GM23338 (cell line): ENCODE data around the gene ASAH2. TPM values are rescaled to one million over a fixed set of nuclear protein-coding genes. Genes with fewer than 3 reads are reported as not detected.

ENCODE experiments used
- ATAC-seq: fragments of 200-7000 bp; cut with Tn5 transposase; 3 replicates; pipeline ENCODE4 v1.9.1; 2020
- DNase-seq: peaks from one replicate; pipeline ENCODE4 v3.0.0-alpha.2; 2015; ENCODE audit warnings: low spot score
- H2AFZ ChIP-seq: fragments of 200-600 bp; sonication (generic); 2 replicates; pipeline ENCODE4 v1.8.0; 2016; ENCODE audit warnings: antibody characterized with exemption, mild to moderate bottlenecking, moderate library complexity
- H3F3A ChIP-seq: fragments of 200-600 bp; sonication (generic); replicated peaks from 2 replicates; pipeline ENCODE4 v1.8.0; 2017; ENCODE audit warnings: antibody characterized with exemption, mixed run types, low read depth
- H3K27ac ChIP-seq: fragments of 200-600 bp; sonication (generic); 2 replicates; pipeline ENCODE4 v1.6.1; 2016; ENCODE audit warnings: low read depth
- H3K27me3 ChIP-seq: fragments of 200-600 bp; sonication (generic); 2 replicates; pipeline ENCODE4 v1.8.0; 2016; ENCODE audit warnings: mild to moderate bottlenecking, mixed run types, moderate library complexity; ENCODE audit not compliant: insufficient read depth
- H3K36me3 ChIP-seq: fragments of 200-600 bp; sonication (generic); 2 replicates; pipeline ENCODE4 v1.8.0; 2016; ENCODE audit warnings: mild to moderate bottlenecking; ENCODE audit not compliant: insufficient read depth
- H3K4me1 ChIP-seq: fragments of 200-600 bp; sonication (generic); 2 replicates; pipeline ENCODE4 v1.8.0; 2016; ENCODE audit warnings: mild to moderate bottlenecking, moderate library complexity; ENCODE audit not compliant: insufficient read depth
- H3K4me2 ChIP-seq: fragments of 200-600 bp; sonication (generic); 2 replicates; pipeline ENCODE4 v1.7.1; 2017; ENCODE audit warnings: mixed run types
- H3K4me3 ChIP-seq: fragments of 200-600 bp; sonication (generic); 2 replicates; pipeline ENCODE4 v1.6.1; 2016; ENCODE audit warnings: mixed run types
- H3K79me2 ChIP-seq: fragments of 200-600 bp; sonication (generic); replicated peaks from 2 replicates; pipeline ENCODE4 v1.8.0; 2017; ENCODE audit warnings: mild to moderate bottlenecking; ENCODE audit not compliant: insufficient read depth
- H3K9me2 ChIP-seq: fragments of 200-600 bp; sonication (generic); 2 replicates; pipeline ENCODE4 v1.8.0; 2017; ENCODE audit not compliant: insufficient read depth
- H4K20me1 ChIP-seq: fragments of 200-600 bp; sonication (generic); replicated peaks from 2 replicates; pipeline ENCODE4 v1.8.0; 2017; ENCODE audit warnings: mild to moderate bottlenecking; ENCODE audit not compliant: insufficient read depth
- H3K27ac Mint-ChIP-seq: 2 replicates; pipeline ENCODE4 v1.8.0; 2020; ENCODE audit warnings: inconsistent platforms, mild to moderate bottlenecking, moderate library complexity, mixed read lengths
- H3K27me3 Mint-ChIP-seq: 3 replicates; pipeline ENCODE4 v1.8.0; 2022; ENCODE audit warnings: low read depth, mild to moderate bottlenecking, moderate library complexity, mixed read lengths, inconsistent platforms; ENCODE audit not compliant: insufficient read depth, poor library complexity
- H3K36me3 Mint-ChIP-seq: 3 replicates; pipeline ENCODE4 v1.8.0; 2021; ENCODE audit warnings: low read depth, mild to moderate bottlenecking, inconsistent platforms, moderate library complexity, mixed read lengths
- H3K4me1 Mint-ChIP-seq: 3 replicates; pipeline ENCODE4 v1.8.0; 2020; ENCODE audit warnings: mild to moderate bottlenecking, inconsistent platforms, mixed read lengths
- H3K4me3 Mint-ChIP-seq: 3 replicates; pipeline ENCODE4 v1.8.0; 2021; ENCODE audit warnings: moderate library complexity, mild to moderate bottlenecking, inconsistent platforms, mixed read lengths
- H3K9me3 Mint-ChIP-seq: 3 replicates; pipeline ENCODE4 v1.8.0; 2020; ENCODE audit warnings: moderate library complexity, mild to moderate bottlenecking, inconsistent platforms, mixed read lengths
- CREB1 ChIP-seq: fragments of 250-450 bp; sonication (Bioruptor Pico); IDR thresholded peaks from 2 replicates; pipeline ENCODE4 v1.5.0; 2020; ENCODE audit warnings: low read depth, mild to moderate bottlenecking, moderate library complexity
- EZH2 ChIP-seq: fragments of 200-600 bp; sonication (generic); IDR thresholded peaks from one replicate; pipeline ENCODE4 v1.8.0; 2017; ENCODE audit warnings: antibody characterized with exemption, mild to moderate bottlenecking, low read depth; ENCODE audit not compliant: unreplicated experiment
- EZH2phosphoT487 ChIP-seq: fragments of 200-600 bp; sonication (generic); IDR thresholded peaks from one replicate; pipeline ENCODE4 v1.8.1; 2018; ENCODE audit warnings: antibody characterized with exemption; ENCODE audit not compliant: unreplicated experiment
- JUNB ChIP-seq: IDR thresholded peaks from one replicate; pipeline ENCODE4 v1.6.1; 2016; ENCODE audit warnings: antibody characterized with exemption; ENCODE audit not compliant: unreplicated experiment
- STAT1 ChIP-seq: IDR thresholded peaks from one replicate; pipeline ENCODE4 v1.6.1; 2016; ENCODE audit warnings: antibody characterized with exemption; ENCODE audit not compliant: unreplicated experiment
- ZNF114 ChIP-seq: fragments of 250-450 bp; sonication (Bioruptor Pico); IDR thresholded peaks from 2 replicates; pipeline ENCODE4 v1.5.0; 2020; ENCODE audit warnings: mild to moderate bottlenecking, moderate library complexity
- ZNF331 ChIP-seq: fragments of 250-450 bp; sonication (Bioruptor Pico); IDR thresholded peaks from 2 replicates; pipeline ENCODE4 v1.5.0; 2020; ENCODE audit warnings: low read depth, mild to moderate bottlenecking, moderate library complexity
- polyA plus RNA-seq: library from polyadenylated mRNA; unstranded; fragments of >200 nt; fragmentation: Nextera tagmentation; extraction: Ambion mirVana; gene quantifications from 2 replicates; pipeline ENCODE4 v1.2.1, GENCODE V29; 2016
- total RNA-seq: library from RNA; depleted of rRNA; stranded (reverse); fragments of >200 nt; shearing (Covaris generic); gene quantifications from 2 replicates; pipeline ENCODE4 v1.2.3, GENCODE V29; 2014
- TF ChIP-seq, protein P1 (sequence below), 2 experiments: fragments of 200-600 bp in 1 of 2; sonication (generic) in 1 of 2; conservative IDR thresholded peaks; 2 replicates each; pipeline versions ENCODE4 v1.5.1 to v1.6.1; 2016 to 2017; ENCODE audit warnings: antibody characterized with exemption in 2 of 2, low read depth in 2 of 2, mild to moderate bottlenecking in 2 of 2, moderate library complexity in 1 of 2
- TF ChIP-seq, protein P2 (sequence below): IDR thresholded peaks from 2 replicates; pipeline ENCODE4 v1.6.1; 2016; ENCODE audit warnings: antibody characterized with exemption

The ASAH2 gene
- total and polyA plus RNA-seq, 2 experiments from 2014 or later: 0.17 to 0.92 TPM

DNA sequence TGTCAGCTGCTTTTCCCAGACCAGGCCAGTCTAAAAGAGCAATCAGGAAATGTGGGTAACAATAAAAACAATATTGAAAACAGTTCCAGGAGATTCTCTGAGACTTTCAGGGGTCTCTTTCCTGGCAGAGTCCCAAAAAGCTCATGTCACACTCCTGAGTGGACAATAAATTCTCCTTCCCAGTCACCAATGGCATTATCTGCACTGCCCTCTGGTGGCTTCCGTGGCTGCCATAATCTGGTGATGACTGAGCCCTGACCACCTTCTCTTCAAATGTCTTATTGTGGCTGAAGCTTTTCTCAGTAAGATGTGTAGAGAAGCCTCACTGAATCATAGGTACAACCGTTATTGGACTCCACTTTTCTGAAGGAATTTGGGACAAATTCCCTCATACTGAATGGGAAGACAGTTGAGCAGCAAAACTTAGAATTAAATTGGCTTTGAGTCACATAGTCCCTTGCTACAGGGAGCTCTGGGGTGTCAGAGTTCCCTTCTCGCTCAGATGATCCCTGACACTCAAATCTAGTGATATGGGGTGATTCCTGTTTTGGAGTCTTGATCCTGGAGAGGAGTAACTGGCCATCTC lies 24.4 kb upstream of the ASAH2 start:
- no peak overlapping the region for H3K27ac Mint-ChIP-seq
- no peaks in the 10 kb centered on the region for H3K27me3 Mint-ChIP-seq
- Histone ChIP-seq H3K4me2 (no peak overlapping the region), H3K4me3 (no peak overlapping the region), H3K27me3 (no peaks in the 10 kb centered on the region), H3K9me2 (no peaks in the 10 kb centered on the region), H3K79me2 (no peaks in the 10 kb centered on the region), H3K4me1 (no peaks in the 10 kb centered on the region), H2AFZ (no peak overlapping the region), H3K27ac (no peak overlapping the region), H3F3A (no peaks in the 10 kb centered on the region), H3K36me3 (no peaks in the 10 kb centered on the region), H4K20me1 (no peaks in the 10 kb centered on the region)
- peak; percentile 51 for DNase-seq
- no peak overlapping the region for H3K4me3 Mint-ChIP-seq
- no peaks in the 10 kb centered on the region for H3K36me3 Mint-ChIP-seq
- H3K4me1 Mint-ChIP-seq: peaks cover 9% of the 10 kb centered on the region; the same call in 2 of the 3 replicates
- peak; percentile 78 for ATAC-seq
- TF ChIP-seq, protein P1, sequence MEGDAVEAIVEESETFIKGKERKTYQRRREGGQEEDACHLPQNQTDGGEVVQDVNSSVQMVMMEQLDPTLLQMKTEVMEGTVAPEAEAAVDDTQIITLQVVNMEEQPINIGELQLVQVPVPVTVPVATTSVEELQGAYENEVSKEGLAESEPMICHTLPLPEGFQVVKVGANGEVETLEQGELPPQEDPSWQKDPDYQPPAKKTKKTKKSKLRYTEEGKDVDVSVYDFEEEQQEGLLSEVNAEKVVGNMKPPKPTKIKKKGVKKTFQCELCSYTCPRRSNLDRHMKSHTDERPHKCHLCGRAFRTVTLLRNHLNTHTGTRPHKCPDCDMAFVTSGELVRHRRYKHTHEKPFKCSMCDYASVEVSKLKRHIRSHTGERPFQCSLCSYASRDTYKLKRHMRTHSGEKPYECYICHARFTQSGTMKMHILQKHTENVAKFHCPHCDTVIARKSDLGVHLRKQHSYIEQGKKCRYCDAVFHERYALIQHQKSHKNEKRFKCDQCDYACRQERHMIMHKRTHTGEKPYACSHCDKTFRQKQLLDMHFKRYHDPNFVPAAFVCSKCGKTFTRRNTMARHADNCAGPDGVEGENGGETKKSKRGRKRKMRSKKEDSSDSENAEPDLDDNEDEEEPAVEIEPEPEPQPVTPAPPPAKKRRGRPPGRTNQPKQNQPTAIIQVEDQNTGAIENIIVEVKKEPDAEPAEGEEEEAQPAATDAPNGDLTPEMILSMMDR (conservative IDR thresholded peaks at IDR 0.05; ENCODE audit: low read depth in 2 of 2): peak; percentile 77 to 84
- TF ChIP-seq EZH2: no peak
- no peaks in the 10 kb centered on the region; the same call in 2 of the 3 replicates for H3K9me3 Mint-ChIP-seq

DNA sequence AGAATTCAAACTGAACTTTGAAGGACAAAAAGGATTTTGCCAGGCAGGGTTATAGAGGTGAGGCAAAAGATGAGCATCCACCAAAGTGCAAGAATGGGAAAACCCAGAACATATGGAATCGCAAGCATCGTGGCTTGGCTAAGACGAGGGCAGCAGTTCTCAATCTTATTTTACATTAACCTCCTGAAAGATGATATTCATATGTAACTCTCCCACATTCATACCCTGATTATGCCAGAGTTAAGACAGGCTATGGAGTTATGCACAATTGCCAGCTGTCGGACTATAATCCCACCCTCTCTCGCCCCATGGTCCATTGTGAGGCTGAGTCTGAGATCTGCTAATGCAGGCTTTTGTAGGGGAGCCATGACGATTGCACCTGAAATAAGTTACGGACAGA lies 21.2 kb upstream of the ASAH2 start:
- Histone ChIP-seq H3K9me2 (no peaks in the 10 kb centered on the region), H4K20me1 (no peaks in the 10 kb centered on the region), H3K4me2 (no peak overlapping the region), H3K4me3 (no peak overlapping the region), H3F3A (no peaks in the 10 kb centered on the region), H3K36me3 (no peaks in the 10 kb centered on the region), H3K79me2 (no peaks in the 10 kb centered on the region), H2AFZ (no peak overlapping the region), H3K27ac (no peak overlapping the region), H3K27me3 (no peaks in the 10 kb centered on the region), H3K4me1 (no peaks in the 10 kb centered on the region)
- no peaks in the 10 kb centered on the region for H3K36me3 Mint-ChIP-seq
- no peak overlapping the region for H3K4me3 Mint-ChIP-seq
- H3K27ac Mint-ChIP-seq: no peak overlapping the region
- no peak for DNase-seq
- H3K4me1 Mint-ChIP-seq: no peaks in the 10 kb centered on the region
- no peaks in the 10 kb centered on the region; the same call in 2 of the 3 replicates for H3K9me3 Mint-ChIP-seq
- no peaks in the 10 kb centered on the region for H3K27me3 Mint-ChIP-seq
- ATAC-seq: no peak
- TF ChIP-seq, protein P2, sequence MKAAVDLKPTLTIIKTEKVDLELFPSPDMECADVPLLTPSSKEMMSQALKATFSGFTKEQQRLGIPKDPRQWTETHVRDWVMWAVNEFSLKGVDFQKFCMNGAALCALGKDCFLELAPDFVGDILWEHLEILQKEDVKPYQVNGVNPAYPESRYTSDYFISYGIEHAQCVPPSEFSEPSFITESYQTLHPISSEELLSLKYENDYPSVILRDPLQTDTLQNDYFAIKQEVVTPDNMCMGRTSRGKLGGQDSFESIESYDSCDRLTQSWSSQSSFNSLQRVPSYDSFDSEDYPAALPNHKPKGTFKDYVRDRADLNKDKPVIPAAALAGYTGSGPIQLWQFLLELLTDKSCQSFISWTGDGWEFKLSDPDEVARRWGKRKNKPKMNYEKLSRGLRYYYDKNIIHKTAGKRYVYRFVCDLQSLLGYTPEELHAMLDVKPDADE: no peak
- no peak for TF ChIP-seq EZH2phosphoT487
- TF ChIP-seq ZNF331: no peak
- TF ChIP-seq, protein P1 (conservative IDR thresholded peaks at IDR 0.05; ENCODE audit: low read depth in 2 of 2): no peak
- TF ChIP-seq STAT1: no peak
- TF ChIP-seq ZNF114 (CRISPR knock-in tag): no peak
- no peak for TF ChIP-seq JUNB
- TF ChIP-seq CREB1 (CRISPR knock-in tag): no peak
